ENCODE measurements around the gene EEF1AKMT4.

Gene EEF1AKMT4

GRCh38 chr3:184249412-184250166 lies at the start of gene EEF1AKMT4:
TSS of gene EEF1AKMT4 (plus strand) at chr3:184249672. CDS start at chr3:184249695, 23 bp downstream.
- peak; percentile 86 for DNase-seq (ENCODE audit: low read depth)

DNA sequence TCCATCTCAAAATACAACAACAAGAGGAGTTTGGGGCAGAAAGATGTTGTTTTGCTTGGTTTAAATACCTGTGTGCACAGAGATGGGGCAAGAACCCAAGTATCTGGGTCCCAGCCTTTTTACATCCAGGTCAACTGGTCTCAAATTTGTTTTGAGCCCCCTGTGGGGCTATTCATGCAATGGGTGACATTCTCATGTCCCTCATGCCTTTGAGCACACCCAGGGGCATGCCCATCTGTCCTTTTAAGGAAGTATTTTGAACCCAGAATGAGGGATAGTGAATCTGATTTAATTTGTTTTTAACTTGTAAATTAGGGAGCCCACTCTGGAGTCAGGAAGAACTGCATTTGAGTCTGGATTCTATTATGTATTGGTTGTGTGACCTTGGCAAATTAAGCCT lies 48.6 kb upstream of the EEF1AKMT4 start:
- DNase-seq (ENCODE audit: low read depth): no peak

DNA sequence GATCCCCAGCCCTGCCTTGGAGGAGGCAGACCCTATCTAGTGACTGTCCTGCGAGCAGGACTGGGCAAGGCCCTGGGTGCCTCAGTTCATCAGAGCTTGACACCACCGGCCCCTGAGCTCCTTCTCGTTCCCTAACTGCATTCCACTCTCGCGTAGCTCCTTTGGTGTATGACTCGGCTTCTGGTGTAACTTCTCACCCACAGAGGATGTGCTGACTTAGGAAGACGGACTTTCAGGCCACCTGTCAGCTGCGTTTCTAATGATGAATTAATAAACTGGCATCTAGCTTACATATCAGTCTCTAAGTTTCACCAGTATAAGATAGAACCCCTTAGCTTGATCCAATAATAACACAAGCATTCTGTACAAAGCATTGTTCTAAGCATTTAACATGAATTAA lies 45.9 kb upstream of the EEF1AKMT4 start:
- no peak for DNase-seq (ENCODE audit: low read depth)

- no peak for DNase-seq (ENCODE audit: low read depth)
These were observed 40.1 kb upstream of the EEF1AKMT4 start for GRCh38 chr3:184209146-184209923.

DNA sequence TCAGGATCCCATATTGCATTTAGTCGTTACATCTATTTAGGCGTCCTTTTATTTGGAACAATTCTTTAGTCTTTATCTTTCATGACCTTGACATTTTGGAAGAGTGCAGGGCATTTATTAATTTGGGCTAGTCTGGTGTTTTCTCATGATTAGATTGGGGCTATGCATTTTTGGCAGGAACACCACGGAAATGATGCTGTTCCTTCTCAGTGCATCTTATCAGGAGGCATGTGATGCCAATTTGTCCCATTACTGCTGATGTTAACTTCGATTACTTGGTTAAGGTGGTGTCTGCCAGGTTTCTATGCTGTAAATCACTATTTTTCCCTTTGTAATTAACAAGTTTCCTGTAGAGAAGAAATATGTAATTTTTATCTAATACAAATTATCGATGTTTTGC lies 38.2 kb upstream of the EEF1AKMT4 start:
- DNase-seq (ENCODE audit: low read depth): no peak

DNA sequence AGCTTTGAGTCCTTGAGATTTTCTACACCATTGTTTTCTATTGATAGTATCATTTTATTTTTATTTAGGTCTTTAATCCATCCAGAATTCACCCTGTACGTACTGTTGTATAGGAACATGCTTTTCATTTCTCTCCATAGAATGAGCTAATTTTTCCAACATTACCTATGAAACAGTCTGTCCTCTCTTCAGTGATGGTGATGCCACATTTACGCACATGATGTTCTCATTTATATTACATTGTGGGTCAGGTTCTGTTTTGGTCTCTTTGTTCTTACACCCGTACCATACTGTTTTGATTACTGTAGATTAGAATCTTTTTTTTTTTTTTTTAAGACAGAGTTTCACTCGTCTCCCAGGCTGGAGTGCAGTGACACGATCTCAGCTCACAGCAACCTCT lies 37.8 kb upstream of the EEF1AKMT4 start:
- no peak for DNase-seq (ENCODE audit: low read depth)

- DNase-seq (ENCODE audit: low read depth): no peak
These were observed 30.7 kb upstream of the EEF1AKMT4 start for GRCh38 chr3:184218814-184219213.

GRCh38 chr3:184222521-184222920 lies 27.0 kb upstream of the EEF1AKMT4 start:
- no peak for DNase-seq (ENCODE audit: low read depth)

DNA sequence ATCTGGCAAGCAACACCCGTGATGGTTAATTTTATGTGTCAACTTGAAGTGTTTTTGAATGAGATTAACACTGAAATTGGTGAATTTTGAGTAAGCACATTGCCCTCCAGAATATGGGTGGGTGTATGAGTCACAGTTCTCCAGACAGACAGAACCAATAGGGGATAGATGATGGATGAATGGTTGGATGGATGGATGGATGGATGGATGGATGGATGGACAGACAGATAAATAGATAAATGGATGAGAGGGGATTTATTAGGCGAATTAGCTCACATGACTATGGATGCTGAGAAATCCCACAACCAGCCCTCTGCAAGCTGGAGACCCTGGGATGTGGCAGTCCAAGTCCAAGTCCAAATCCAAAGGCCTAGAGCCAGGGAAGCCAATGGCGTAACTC lies 25.5 kb upstream of the EEF1AKMT4 start:
- DNase-seq (ENCODE audit: low read depth): no peak

- DNase-seq (ENCODE audit: low read depth): no peak
These were observed 22.0 kb upstream of the EEF1AKMT4 start for GRCh38 chr3:184227481-184227935.

DNA sequence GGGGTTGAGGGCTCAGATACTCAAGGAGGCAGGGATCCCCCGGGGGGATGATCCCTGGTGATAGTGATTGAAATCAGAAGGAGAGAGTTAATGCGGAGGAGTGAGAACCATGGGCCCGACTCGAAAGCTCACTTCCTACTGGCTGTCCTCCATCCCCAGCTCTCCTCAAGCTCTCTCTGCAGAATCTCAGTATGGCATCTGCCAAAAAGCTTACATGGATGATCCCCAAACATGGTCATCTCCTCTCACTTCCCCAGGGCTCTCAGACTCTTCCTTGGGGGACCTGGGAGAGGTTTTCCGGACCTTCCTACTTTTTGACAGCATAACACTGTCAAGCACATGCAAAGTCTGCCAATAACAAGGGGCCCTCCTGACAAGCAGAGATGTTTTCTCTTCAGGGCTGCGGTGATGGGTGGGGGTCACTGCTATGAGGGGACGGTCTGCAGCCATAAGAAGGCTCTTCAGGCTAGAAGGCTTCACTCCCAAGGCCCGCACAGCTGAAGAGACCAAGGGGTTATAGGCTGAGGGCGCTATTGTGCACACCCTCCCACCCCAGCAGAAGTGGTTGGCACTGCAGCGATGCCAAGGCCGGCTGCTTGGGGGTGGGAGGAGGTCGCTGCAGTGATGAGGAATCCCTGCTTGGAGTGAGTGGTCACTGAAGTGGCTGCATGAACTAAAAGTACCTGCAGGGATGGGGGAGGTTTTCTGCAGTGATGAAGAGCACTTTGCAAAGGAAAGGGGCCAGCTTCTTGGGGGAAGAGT lies 20.9 kb upstream of the EEF1AKMT4 start:
- DNase-seq (ENCODE audit: low read depth): no peak

GRCh38 chr3:184229394-184230080 lies 19.9 kb upstream of the EEF1AKMT4 start, which contains the start of gene VWA5B2:
TSS of gene VWA5B2 (plus strand) at chr3:184229585. CDS start at chr3:184230529, 944 bp downstream.
- no peak for DNase-seq (ENCODE audit: low read depth)

DNA sequence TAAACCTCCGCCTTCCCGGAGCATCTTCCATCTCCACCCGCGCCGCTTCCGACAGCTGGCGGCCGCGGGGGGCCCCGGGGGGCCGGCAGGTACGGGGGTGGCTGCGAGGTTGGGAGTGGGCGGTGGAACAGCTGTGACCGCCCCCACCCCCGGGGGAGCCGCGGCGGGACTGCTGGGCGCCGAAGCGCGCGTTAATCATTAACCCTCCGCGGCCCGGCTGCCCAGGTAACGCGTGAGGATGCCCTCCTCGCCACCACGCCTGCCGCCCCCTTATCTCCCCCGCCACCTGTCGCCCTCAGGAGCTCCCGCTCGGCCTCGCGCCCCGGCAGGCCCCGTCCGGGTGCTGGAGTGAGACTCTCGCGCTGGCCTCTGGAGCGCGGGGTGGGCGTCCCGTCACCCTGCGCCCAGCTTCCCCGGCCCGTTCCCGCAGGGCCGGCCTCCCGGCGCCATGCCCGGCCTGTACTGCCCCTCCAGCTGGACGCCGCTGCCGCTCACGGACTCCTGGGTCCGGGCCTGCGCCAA lies 19.3 kb upstream of the EEF1AKMT4 start:
- DNase-seq (ENCODE audit: low read depth): no peak

- DNase-seq (ENCODE audit: low read depth): no peak
These were observed 18.6 kb upstream of the EEF1AKMT4 start for GRCh38 chr3:184230603-184231528.

DNA sequence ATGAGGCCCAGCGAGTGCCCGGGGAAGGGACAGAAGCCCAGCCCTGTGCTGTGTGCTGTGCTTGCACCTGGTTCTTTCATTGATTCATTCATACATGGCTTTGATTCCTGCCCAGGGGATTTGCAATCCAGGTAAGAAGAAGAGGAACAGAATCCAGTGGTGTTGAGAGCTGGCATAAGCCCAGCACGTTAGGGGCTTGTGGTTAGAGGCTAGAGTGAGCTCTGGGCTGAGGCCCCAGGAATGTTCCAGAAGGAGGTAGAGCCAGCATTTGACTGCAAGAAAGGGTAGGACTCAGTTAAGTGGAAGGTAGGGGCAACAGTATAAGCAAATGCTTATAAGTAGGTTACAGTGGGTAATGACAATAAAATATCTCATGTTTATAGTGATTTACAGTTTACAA lies 17.8 kb upstream of the EEF1AKMT4 start:
- DNase-seq (ENCODE audit: low read depth): no peak

DNA sequence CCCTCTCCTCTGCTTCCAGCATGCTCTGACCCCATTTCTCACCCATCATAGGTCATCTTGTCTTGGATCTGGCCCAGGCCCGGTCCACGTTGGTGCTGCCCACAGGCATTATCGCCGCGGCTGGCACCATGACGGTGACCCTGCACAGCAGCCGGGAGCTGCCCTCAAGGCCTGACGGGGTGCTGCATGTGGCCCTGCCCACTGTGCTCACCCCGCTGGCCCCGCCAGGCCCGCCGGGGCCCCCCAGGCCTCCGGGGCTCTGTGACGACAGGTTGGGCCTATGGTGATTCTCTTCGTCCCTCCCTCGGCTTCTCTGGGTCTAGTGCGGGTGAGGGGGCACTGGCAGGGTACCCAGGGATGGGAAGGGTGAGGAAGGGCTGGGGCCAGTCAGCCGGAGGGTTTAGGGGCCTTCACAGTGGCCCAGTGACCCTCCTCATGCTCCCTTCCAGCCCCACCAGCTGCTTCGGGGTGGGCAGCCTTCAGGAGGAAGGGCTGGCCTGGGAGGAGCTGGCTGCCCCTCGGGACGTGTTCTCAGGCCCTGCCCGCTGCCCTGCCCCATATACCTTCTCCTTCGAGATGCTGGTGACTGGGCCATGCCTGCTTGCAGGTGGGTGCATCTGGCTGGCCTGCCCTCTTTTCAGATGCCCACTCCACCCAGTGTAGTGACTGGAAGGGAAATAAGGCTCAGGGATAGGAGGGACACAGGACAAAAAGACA lies 16.2 kb upstream of the EEF1AKMT4 start:
- no peak for DNase-seq (ENCODE audit: low read depth)

- DNase-seq (ENCODE audit: low read depth): no peak
These were observed 15.2 kb upstream of the EEF1AKMT4 start for GRCh38 chr3:184234224-184234623.

GRCh38 chr3:184234671-184235380 lies 14.6 kb upstream of the EEF1AKMT4 start:
- no peak for DNase-seq (ENCODE audit: low read depth)

DNA sequence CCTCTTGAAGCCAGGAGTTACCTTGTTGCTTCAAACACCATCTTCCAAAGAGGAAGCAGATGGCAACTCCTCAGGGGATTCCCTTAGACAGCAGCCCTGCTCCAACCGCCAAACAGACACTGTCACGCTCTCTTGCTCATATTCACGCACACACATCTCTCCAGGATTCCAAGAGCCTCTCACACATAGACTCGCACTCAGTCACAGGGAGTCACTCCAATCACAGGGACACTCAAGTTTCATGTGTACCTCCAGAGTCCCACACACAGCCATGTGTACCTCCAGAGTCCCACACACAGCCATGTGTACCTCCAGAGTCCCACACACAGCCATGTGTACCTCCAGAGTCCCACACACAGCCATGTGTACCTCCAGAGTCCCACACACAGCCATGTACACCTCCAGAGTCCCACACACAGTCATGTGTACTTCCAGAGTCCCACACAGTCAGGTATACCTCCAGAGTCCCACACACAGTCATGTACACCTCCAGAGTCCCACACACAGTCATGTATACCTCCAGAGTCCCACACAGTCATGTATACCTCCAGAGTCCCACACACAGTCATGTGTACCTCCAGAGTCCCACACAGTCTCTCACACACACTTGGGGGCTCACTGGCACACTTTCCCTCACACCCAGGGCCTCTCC lies 14.0 kb upstream of the EEF1AKMT4 start:
- no peak for DNase-seq (ENCODE audit: low read depth)

Data from CMK (cell line).